ENCODE measurements around the gene IL20RA. TPM values are rescaled to one million over a fixed set of nuclear protein-coding genes. Genes with fewer than 3 reads are reported as not detected.

The IL20RA gene
- total and polyA plus RNA-seq, 2 of the 13 experiments (the other 11 are each of a cell fraction or from before 2014, with no cell fraction given), result not detected

DNA sequence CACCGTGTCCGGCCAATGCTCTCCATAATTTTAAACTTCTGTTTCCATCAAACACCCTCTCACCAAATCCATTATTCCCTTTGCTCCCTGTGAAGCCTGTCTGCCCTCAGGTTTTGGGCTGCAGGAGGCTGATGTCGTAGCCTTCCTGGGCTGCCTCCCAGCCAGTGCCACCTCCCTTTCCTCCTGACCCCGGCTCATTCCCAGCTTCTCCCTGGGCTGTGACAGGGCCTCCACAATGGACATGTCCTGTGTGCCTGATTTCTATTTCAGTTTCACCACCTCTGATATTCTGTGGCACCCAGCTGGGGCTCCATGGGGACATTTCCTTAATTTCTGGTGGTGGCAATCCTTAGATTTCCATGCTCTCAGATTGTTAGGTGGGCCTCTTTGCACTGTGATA, 28.8 kb downstream of the IL20RA start:
- intact Hi-C loops (cut with micrococcal nuclease; ENCODE audit: unreplicated experiment) (no loop called here), in situ Hi-C loops (cut with HindIII; ENCODE audit: extremely low pct_ligation_motif_present, low pct_unique_long_range_greater_than_20kb) (no loop called here)

DNA sequence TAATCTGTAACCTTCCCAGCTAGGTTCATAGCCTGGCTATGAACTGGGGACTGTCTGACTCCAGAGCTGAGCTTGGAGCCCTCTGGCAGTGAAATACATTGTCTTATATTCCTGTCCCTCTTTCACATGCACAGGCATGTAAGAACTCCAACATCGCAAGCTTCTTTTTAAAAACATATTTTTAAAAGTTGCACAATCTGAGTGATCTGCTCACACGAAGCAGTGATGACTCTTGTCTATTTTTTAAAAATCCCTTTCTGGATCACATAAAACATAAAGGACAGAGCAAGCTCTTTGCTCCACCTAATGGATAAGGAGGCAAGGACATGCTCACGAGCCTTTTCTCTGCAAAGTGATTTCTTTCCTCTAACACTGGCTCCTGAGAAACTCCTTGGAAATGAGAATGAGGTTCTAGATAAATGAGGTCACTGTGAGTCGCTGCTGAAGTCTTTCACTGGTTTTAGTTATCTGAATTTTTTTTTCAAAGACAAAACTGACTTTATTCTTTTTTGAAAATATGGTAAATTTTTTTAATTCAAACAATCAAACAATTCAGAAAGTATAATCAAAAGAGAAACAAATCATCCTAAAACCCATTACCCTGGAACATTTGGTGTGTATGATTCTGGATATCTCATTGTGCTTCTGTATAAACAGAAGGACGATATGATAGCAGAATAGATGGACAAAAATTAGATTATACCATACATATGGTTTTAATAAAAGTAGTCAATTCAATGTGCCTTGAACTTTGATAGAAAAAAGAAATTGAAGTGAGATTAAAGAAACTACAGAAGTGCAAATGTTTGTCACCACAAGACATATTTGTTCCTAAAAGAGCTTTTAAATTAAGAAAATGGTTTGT, 30.8 kb downstream of the IL20RA start:
- intact Hi-C loops (cut with micrococcal nuclease; ENCODE audit: unreplicated experiment), result loop anchor here (1.0 to 5.0 kb wide), 2 partner anchors 46 to 167 kb away; no protein-coding TSS in a partner anchor
- FAIRE-seq (peak; percentile 37), DNase-seq (ENCODE audit: low spot score) (peak; percentile 18), ATAC-seq (peak; percentile 76)
- H3K4me3 ChIP-seq (replicated peaks in 1 of 3; ENCODE audit: insufficient read depth in 1 of 3, low read depth in 2 of 3, low read length in 3 of 3), result no peak overlapping the region
- no TSS peak for BruUV-seq (replicated peaks)
- in situ Hi-C loops (cut with HindIII; ENCODE audit: extremely low pct_ligation_motif_present, low pct_unique_long_range_greater_than_20kb), result no loop called here
- no peak overlapping the region for H3K4me2 ChIP-seq (ENCODE audit: low read depth, low read length)
- no peaks in the 10 kb centered on the region for H3K9me3 ChIP-seq (ENCODE audit: low read length)
- H3K27me3 ChIP-seq (ENCODE audit: control insufficient read depth in 1 of 2, insufficient read depth in 2 of 2, low read length in 2 of 2), result peaks cover 0 to 5% of the 10 kb centered on the region in 2 experiments; a peak in 1 of 5 replicates
- H3K27ac ChIP-seq (ENCODE audit: extremely low read length, insufficient read depth, low read length), result no peak overlapping the region
- ChIA-PET CTCF (ENCODE audit: low intra/inter-chr PET ratio, low total read pairs) (interaction anchor here (0.7 to 0.8 kb wide), 2 partner anchors 46 kb away, joined by 3 read pairs; no protein-coding TSS in a partner anchor), POLR2A (no interaction called here)
- no peaks in the 10 kb centered on the region for H4K20me1 ChIP-seq (ENCODE audit: insufficient read depth, low read length)
- H3K79me2 ChIP-seq (ENCODE audit: insufficient read depth, low read length), result no peaks in the 10 kb centered on the region
- no peaks in the 10 kb centered on the region for H3K4me1 ChIP-seq (ENCODE audit: insufficient read depth, low read length)
- no peak overlapping the region for H2AFZ ChIP-seq (ENCODE audit: low read length)
- no peak overlapping the region for H3K9ac ChIP-seq (ENCODE audit: insufficient read depth, low read depth, low read length)
- TF ChIP-seq STAG1 (CRISPR knock-in tag; IDR thresholded peaks at IDR 0.05), result peak; percentile 59
- TF ChIP-seq RAD21 (CRISPR knock-in tag; IDR thresholded peaks at IDR 0.05), result 0 out of 2 replicates have a peak, but pooled peaks have one; percentile 22
- peak; percentile 25; the same call in 1 of the 2 replicates for TF ChIP-seq CEBPB (IDR thresholded peaks at IDR 0.05; ENCODE audit: borderline replicate concordance, low read depth, low read length)
- peak; percentile 26; the same call in 1 of the 2 replicates for TF ChIP-seq SMC3 (IDR thresholded peaks at IDR 0.05; ENCODE audit: low read length)
- no peak for TF ChIP-seq TSC22D2 (CRISPR knock-in tag; IDR thresholded peaks at IDR 0.05; ENCODE audit: borderline replicate concordance)
- TF ChIP-seq ZNF234 (CRISPR knock-in tag; conservative IDR thresholded peaks at IDR 0.05), result no peak
- no peak for TF ChIP-seq KLF11 (CRISPR knock-in tag; IDR thresholded peaks at IDR 0.05)
- no peak for TF ChIP-seq ZKSCAN1 (IDR thresholded peaks at IDR 0.05; ENCODE audit: low read length)
- TF ChIP-seq, protein P1, sequence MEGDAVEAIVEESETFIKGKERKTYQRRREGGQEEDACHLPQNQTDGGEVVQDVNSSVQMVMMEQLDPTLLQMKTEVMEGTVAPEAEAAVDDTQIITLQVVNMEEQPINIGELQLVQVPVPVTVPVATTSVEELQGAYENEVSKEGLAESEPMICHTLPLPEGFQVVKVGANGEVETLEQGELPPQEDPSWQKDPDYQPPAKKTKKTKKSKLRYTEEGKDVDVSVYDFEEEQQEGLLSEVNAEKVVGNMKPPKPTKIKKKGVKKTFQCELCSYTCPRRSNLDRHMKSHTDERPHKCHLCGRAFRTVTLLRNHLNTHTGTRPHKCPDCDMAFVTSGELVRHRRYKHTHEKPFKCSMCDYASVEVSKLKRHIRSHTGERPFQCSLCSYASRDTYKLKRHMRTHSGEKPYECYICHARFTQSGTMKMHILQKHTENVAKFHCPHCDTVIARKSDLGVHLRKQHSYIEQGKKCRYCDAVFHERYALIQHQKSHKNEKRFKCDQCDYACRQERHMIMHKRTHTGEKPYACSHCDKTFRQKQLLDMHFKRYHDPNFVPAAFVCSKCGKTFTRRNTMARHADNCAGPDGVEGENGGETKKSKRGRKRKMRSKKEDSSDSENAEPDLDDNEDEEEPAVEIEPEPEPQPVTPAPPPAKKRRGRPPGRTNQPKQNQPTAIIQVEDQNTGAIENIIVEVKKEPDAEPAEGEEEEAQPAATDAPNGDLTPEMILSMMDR (CRISPR knock-in tag; IDR thresholded peaks at IDR 0.05), result peak; percentile 46
- H3K36me3 ChIP-seq (replicated peaks in 1 of 2; ENCODE audit: control insufficient read depth in 1 of 2, insufficient read depth in 2 of 2, low read length in 2 of 2), result no peaks in the 10 kb centered on the region
- 16% methylated on average over 5 of the region's 5 CpGs for WGBS (ENCODE audit: low lambda C conversion rate)

More for the DNA sequence above, 28.8 kb downstream of the IL20RA start:
- TF ChIP-seq, protein P2, sequence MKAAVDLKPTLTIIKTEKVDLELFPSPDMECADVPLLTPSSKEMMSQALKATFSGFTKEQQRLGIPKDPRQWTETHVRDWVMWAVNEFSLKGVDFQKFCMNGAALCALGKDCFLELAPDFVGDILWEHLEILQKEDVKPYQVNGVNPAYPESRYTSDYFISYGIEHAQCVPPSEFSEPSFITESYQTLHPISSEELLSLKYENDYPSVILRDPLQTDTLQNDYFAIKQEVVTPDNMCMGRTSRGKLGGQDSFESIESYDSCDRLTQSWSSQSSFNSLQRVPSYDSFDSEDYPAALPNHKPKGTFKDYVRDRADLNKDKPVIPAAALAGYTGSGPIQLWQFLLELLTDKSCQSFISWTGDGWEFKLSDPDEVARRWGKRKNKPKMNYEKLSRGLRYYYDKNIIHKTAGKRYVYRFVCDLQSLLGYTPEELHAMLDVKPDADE (CRISPR knock-in tag; IDR thresholded peaks at IDR 0.05), result no peak
- no peak for TF ChIP-seq KAT7 (CRISPR knock-in tag; IDR thresholded peaks at IDR 0.05; ENCODE audit: borderline replicate concordance)
- TF ChIP-seq FOXK2 (IDR thresholded peaks at IDR 0.05), result no peak
- TF ChIP-seq SP4 (CRISPR knock-in tag; IDR thresholded peaks at IDR 0.05), result no peak
- TF ChIP-seq NR1H2 (CRISPR knock-in tag; IDR thresholded peaks at IDR 0.05; ENCODE audit: borderline replicate concordance, low read depth), result no peak
- no peak for TF ChIP-seq RXRB (CRISPR knock-in tag; IDR thresholded peaks at IDR 0.05; ENCODE audit: borderline replicate concordance)
- TF ChIP-seq ZFY (CRISPR knock-in tag; IDR thresholded peaks at IDR 0.05), result no peak
- no peak for TF ChIP-seq ZNF101 (CRISPR knock-in tag; IDR thresholded peaks at IDR 0.05; ENCODE audit: borderline replicate concordance, low read depth)
- Histone ChIP-seq H3K9ac (ENCODE audit: insufficient read depth, low read depth, low read length) (no peak overlapping the region), H2AFZ (ENCODE audit: low read length) (no peak overlapping the region), H3K4me2 (ENCODE audit: low read depth, low read length) (no peak overlapping the region), H3K27me3 (ENCODE audit: control insufficient read depth in 1 of 2, insufficient read depth in 2 of 2, low read length in 2 of 2) (peaks cover 0 to 2% of the 10 kb centered on the region in 2 experiments; a peak in 1 of 5 replicates), H3K79me2 (ENCODE audit: insufficient read depth, low read length) (no peaks in the 10 kb centered on the region), H3K9me3 (ENCODE audit: low read length) (no peaks in the 10 kb centered on the region), H3K4me3 (replicated peaks in 1 of 3; ENCODE audit: insufficient read depth in 1 of 3, low read depth in 2 of 3, low read length in 3 of 3) (no peak overlapping the region), H4K20me1 (ENCODE audit: insufficient read depth, low read length) (no peaks in the 10 kb centered on the region), H3K36me3 (replicated peaks in 1 of 2; ENCODE audit: control insufficient read depth in 1 of 2, insufficient read depth in 2 of 2, low read length in 2 of 2) (no peaks in the 10 kb centered on the region), H3K27ac (ENCODE audit: extremely low read length, insufficient read depth, low read length) (no peak overlapping the region), H3K4me1 (ENCODE audit: insufficient read depth, low read length) (no peaks in the 10 kb centered on the region)
- ChIA-PET CTCF (ENCODE audit: low intra/inter-chr PET ratio, low total read pairs) (no interaction called here), POLR2A (no interaction called here)
- 31% methylated on average over 4 of the region's 4 CpGs for WGBS (ENCODE audit: low lambda C conversion rate)
- DNase-seq (ENCODE audit: low spot score), result no peak
- no peak for ATAC-seq
- BruUV-seq (replicated peaks), result no TSS peak
- no peak for FAIRE-seq
